SIG-M5 (cell line): ENCODE results near the gene USP9X.
"Not testable (repeated sequence)": the region's sequence is repeated elsewhere in the genome, so short reads cannot be mapped to it uniquely, and the experiment has no call there.

Experiments
- DNase-seq: peaks from one replicate; lab custom pipeline; 2025; lab: John Stamatoyannopoulos, UW

USP9X gene

GRCh38 chrX:41084893-41085511 lies at the start of gene USP9X:
TSS of gene USP9X (plus strand) at chrX:41085445. CDS start at chrX:41123629, 38,184 bp downstream.
- peak; percentile 1 for DNase-seq

GRCh38 chrX:41035582-41035981 lies 49.7 kb upstream of the USP9X start:
- no peak for DNase-seq

- no peak for DNase-seq
Measured at GRCh38 chrX:41036668-41037326, 48.4 kb upstream of the USP9X start.

GRCh38 chrX:41043196-41043595 lies 42.0 kb upstream of the USP9X start:
- no peak for DNase-seq

GRCh38 chrX:41043674-41044345 lies 41.4 kb upstream of the USP9X start:
- DNase-seq: no peak

- DNase-seq: no peak
Measured at GRCh38 chrX:41045960-41046567, 39.2 kb upstream of the USP9X start.

- no peak for DNase-seq
Measured at GRCh38 chrX:41047878-41048534, 37.2 kb upstream of the USP9X start.

GRCh38 chrX:41050359-41050758 lies 34.9 kb upstream of the USP9X start:
- no peak for DNase-seq

- no peak for DNase-seq
Measured at GRCh38 chrX:41051288-41051687, 34.0 kb upstream of the USP9X start.

GRCh38 chrX:41055740-41056139 lies 29.5 kb upstream of the USP9X start:
- no peak for DNase-seq

- not testable (repeated sequence) for DNase-seq
Measured at GRCh38 chrX:41063276-41063675, 22.0 kb upstream of the USP9X start.

DNA sequence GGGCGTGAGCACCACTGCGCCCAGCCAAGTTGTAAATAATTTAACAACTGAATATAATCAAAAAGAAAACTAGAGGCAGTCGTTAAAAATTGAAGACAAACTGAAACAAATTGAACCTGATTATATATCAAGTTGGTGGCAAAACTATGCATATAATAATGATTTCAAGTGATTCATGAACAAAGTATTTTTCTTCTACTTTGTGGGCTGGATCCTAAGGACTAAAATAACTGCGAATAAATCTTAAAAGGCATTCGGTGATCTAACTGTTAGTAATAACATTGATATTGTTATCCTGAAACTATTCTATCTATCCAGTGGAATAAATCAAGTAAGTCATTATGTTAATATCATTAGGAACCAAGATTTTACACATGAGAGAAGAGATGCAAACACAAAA lies 21.2 kb upstream of the USP9X start:
- DNase-seq: no peak

- no peak for DNase-seq
Measured at GRCh38 chrX:41066391-41066790, 18.9 kb upstream of the USP9X start.

- no peak for DNase-seq
Measured at GRCh38 chrX:41066969-41067368, 18.3 kb upstream of the USP9X start.

GRCh38 chrX:41067721-41068120 lies 17.5 kb upstream of the USP9X start:
- no peak for DNase-seq

GRCh38 chrX:41076742-41077141 lies 8.5 kb upstream of the USP9X start:
- DNase-seq: no peak

DNA sequence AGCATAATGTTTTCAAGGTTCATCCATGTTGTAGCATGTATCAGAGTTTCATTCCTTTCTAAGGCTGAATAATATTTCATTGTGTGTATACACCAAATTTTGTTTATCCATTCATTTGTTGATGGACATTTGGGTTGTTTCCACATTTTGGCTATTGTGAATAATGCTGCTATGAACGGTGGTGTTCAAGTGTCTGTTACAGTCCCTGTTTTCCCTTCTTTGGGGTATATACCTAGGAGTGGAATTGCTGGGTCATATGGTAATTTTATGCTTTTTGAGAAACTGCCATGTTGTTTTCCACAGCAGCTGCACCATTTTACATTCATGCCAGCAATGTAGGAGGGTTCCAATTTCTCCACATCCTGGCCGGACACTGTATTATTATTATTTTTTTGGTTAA lies 3.4 kb upstream of the USP9X start:
- no peak for DNase-seq

DNA sequence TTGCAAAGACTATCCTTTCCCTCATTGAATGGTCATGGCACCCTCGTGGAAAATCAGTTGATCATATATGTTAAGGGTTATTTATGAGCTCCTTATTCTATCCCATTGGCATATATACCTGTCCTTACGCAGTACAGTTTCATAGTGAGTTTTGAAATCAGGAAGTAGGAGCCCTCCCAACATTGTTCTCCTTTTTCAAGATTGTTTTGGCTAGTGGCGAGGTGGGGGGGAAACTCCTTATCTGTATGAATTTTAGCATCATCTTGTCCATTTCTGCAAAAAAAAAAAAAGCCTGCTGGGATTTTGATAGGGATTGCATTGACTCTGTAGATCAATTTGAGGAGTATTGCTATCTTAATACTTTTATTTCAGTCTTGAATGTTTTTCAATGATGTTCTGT lies 2.5 kb upstream of the USP9X start:
- no peak for DNase-seq

DNA sequence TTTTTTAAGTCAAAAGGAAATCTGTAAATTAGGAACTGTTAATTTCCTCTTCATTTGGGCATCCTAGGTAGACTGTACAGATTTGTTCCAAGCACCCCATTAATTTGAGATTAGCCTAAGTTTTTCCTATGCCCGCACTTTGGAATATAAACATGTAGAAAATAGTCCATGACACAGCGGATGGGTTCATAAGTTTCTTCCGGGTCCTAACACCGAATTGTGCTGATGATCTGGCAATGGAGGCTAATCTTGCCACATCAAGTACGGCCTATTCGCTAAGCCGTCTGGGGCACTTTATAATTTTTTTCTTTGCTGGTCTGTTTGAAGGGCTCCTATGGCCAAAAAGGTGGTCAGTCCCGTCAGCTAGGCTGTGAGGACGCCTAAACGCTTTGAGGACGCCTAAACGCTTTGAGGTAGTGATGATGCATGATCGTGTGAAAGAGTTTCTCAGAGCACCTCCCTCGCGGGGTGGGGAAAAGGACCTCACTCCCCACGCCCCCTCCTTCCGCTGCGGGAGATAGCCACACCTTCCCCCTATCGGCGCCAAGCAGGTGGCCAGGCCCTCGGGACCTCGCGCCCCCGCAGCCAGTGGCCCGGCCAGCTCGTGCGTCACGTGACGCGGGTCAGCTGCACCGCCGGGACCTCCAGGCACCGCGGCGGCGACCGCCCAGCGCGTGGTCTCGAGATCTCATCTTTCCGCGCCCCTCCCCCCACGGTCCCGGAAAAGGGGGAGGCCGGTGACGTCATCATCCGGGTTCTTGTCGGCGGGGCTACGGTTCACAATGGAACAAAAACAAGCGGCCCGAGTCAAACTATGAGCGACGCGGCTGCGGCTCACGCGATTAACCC lies 977 bp upstream of the USP9X start:
- peak; percentile 45 for DNase-seq

GRCh38 chrX:41085512-41085877 lies 250 bp downstream of the USP9X start:
- DNase-seq: no peak

GRCh38 chrX:41085878-41086626 lies 807 bp downstream of the USP9X start:
- no peak for DNase-seq
